Measurements from ENCODE around the gene NDUFS5.
"Not testable (repeated sequence)": the region's sequence is repeated elsewhere in the genome, so short reads cannot be mapped to it uniquely, and the experiment has no call there.

NDUFS5 gene

GRCh38 chr1:39026051-39026865 is at the start of gene NDUFS5:
Gene NDUFS5 (plus strand): TSS chr1:39026350. CDS start chr1:39028725, 2,375 bp downstream.
- TF ChIP-seq CTCF (IDR thresholded peaks at IDR 0.05), result no peak
- H3K27ac ChIP-seq, result peak within 1 kb of the TSS; percentile 97 to 98
- DNase-seq (ENCODE audit: low spot score), result peak; percentile 95
- peak within 1 kb of the TSS; percentile 88 for H3K4me3 ChIP-seq

- not testable (repeated sequence) for H3K4me3 ChIP-seq; DNase-seq (ENCODE audit: low spot score); H3K27ac ChIP-seq
These were observed 48.5 kb upstream of the NDUFS5 start for GRCh38 chr1:38977399-38978244.

DNA sequence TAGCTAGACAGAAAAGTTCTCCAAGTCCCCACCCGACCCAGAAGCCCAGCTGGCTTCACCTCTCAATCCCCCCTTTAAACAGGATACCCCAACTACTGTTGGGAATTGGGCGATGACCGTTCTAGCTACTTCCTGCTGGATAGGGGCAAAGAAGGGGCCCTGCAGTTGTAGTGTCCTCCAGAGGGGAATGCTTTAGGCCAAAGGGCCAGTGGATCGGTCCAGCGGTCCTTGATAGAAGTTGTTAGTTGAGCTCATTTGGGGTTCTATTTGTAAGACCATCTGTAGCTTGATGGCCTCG is 48.0 kb upstream of the NDUFS5 start:
- DNase-seq (ENCODE audit: low spot score); H3K4me3 ChIP-seq; H3K27ac ChIP-seq: not testable (repeated sequence)

- H3K4me3 ChIP-seq; DNase-seq (ENCODE audit: low spot score); H3K27ac ChIP-seq: not testable (repeated sequence)
These were observed 46.8 kb upstream of the NDUFS5 start for GRCh38 chr1:38979380-38979779.

GRCh38 chr1:38989979-38990378 is 36.2 kb upstream of the NDUFS5 start:
- Histone ChIP-seq H3K4me3 (no peak overlapping the region), H3K27ac (no peak overlapping the region)
- no peak for DNase-seq (ENCODE audit: low spot score)
- no peak for TF ChIP-seq CTCF (IDR thresholded peaks at IDR 0.05)

DNA sequence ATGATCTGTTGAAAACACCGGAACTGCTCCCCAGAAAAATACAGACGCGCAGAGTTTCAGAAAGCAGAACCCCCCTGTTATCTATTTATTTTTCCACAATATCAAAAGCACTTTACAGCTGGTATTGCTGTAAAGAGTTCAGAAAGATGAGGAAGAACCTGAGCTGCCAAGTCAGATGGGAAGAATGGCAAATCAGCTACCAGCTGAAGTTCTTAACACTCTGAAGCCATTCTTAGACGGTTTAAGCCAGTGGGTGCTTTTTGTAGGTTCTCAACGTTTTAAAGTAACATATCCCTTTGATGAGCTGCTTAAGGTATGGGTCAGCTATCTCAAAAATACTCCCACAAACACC is 35.8 kb upstream of the NDUFS5 start:
- Histone ChIP-seq H3K27ac (peak overlapping the region; percentile 93), H3K4me3 (peak overlapping the region; percentile 90)
- no peak for TF ChIP-seq CTCF (IDR thresholded peaks at IDR 0.05)
- no peak for DNase-seq (ENCODE audit: low spot score)

DNA sequence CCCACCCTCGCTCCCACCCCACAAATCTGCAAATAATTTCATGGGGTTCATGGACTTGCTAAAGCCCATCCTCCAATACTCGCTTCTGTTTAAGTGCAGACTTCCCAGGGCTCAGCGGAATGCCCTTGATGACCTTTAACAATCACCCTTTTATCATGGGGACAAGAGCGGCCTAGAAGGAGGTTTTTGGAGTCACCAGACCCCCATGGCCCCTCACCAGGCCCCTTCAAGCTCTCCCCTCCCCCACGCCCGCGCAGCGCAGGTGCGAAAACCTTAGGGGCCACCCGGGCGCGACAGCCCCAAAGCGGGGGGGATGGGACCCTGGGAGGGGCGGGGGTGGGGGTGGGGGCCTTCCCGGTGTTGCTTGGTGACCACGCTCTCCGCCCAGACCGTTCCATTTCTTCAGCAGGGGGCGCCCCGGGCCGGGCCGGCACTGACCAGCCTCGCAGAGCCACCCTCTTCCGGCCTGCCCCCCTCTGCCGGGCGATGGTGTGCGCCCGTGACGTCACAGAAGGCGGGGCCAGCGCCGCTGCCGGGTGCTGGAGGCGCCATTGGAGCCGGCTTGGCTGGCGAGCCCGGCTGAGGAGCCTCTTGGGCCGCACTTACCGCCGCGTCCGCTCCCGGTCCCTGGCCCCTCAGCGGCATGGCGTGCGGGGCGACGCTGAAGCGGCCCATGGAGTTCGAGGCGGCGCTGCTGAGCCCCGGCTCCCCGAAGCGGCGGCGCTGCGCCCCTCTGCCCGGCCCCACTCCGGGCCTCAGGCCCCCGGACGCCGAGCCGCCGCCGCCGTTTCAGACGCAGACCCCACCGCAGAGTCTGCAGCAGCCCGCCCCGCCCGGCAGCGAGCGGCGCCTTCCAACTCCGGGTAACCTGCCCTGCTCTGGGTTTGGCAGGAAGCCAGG is 35.2 kb upstream of the NDUFS5 start, which contains the start of gene AKIRIN1:
TSS of gene AKIRIN1 (plus strand) at position 539 of the 900 bp plus-strand sequence. CDS start at position 644, 105 bp downstream.
- no peak for TF ChIP-seq CTCF (IDR thresholded peaks at IDR 0.05)
- DNase-seq (ENCODE audit: low spot score), result peak; percentile 98
- Histone ChIP-seq H3K4me3 (peak within 1 kb of the TSS; percentile 90), H3K27ac (peak within 1 kb of the TSS; percentile 93)
